Stimulated activated CD4-positive, alpha-beta T cell treated with anti-CD3 and anti-CD28 coated beads, Interleukin-15, amount 100 ng/mL, for 48 hours (primary cell): ENCODE results near the gene TRIM5.

Experiments used
- DNase-seq, 2 donors: peaks; one replicate each; pipeline ENCODE4 v3.0.0-alpha.2; 2020; ENCODE audit warnings: low read depth in 2 of 2

The TRIM5 gene

GRCh38 chr11:5624489-5625279 lies 60.2 kb downstream of the TRIM5 start, which contains the start of gene TRIM34:
Gene TRIM34, plus strand, starts transcription at chr11:5625001. Its CDS starts 7,331 bp downstream, at chr11:5632332.
- DNase-seq = peak; percentile 22 to 32

GRCh38 chr11:5622802-5623201 lies 62.1 kb downstream of the TRIM5 start:
- DNase-seq = no peak

GRCh38 chr11:5621580-5621979 lies 63.3 kb downstream of the TRIM5 start:
- DNase-seq = no peak

- no peak for DNase-seq
Observed at GRCh38 chr11:5620651-5621521, 64.0 kb downstream of the TRIM5 start.

GRCh38 chr11:5618807-5619206 lies 66.1 kb downstream of the TRIM5 start:
- DNase-seq = no peak
